NCI-H748 treated with DMSO at 0.1 percent for 48 hours (cell line): ENCODE data around the gene ELMO3.

Experiments used
- DNase-seq: peaks from one replicate; lab custom pipeline; 2025; lab: John Stamatoyannopoulos, UW

Gene ELMO3

DNA sequence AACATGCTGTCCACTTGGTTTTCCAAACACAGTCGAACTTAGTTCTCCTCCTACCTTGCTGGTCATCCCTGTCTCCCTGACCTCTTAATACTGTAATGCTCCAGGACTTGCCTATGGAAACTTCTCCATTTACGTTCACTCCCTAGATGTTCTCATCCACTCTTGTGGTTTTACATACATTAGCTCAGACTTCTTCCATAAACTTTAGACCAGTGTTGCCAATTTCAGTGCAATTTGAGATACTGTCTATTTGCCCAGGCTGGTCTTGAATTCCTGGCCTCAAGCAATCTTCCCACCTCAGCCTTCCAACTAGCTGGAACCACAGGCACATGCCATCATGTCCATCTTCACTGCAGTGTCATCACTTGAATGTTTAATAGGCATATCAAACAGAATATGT, 16.6 kb upstream of the ELMO3 start:
- no peak for DNase-seq

DNA sequence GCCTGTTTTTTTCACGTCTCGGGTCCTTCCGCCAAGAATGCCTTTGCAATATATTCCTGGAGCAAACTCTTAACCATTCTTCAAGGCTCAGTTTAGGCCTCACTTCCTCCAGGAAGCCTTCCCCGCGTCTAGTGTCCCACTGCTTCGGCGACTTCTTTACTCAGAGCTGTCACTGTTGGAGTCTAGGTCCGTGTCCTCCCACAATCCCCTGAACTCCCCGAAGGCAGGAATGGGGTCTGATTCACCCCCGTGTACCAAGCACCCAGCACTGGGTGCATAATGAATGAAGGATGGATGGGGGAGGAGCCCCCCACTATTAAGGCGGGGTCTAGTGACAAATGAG, 15.7 kb upstream of the ELMO3 start:
- no peak for DNase-seq

DNA sequence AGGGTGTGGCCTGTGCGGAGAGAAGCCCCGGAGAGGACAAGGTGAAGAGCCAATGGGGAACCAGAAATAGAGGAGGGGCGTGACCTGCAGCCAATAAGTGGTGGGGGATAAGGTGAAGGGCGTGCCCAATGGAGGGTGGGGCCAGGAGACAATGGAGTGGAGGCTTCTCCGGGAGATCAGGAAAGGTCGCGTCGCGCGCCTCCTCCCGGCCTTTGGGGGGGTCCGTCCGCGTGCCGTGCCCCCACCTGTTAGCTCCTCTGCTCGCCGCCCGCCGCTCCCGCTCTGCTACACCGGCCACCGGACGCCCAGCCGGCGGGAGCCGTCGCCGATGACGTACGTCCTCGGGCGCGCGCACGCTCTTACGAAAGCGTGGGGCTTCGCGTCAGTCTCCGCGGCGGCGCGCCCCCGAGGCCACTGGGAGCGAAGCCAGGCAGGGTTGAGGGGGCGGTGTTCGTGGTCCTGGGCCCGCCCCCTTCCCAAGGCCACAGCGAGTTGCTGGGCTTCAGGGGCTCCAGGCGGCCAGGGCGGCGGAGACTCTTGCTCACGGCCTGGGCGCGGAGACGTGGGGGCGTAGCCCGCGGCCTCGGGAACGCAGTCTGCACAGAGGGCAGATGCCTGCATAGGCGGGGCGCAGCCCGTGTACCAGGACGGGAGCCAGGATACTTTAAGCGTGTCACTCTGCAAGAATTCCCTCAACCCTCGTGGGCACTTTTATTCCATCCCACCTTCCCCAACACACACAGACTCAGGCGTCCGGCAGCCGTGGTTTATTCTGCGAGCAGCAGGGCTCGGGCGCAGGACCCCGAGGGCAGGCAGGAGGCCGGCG, 15.1 kb upstream of the ELMO3 start, which contains the start of gene MATCAP1:
MATCAP1 (minus strand) TSS at position 337 of the 826 bp plus-strand sequence. CDS start 3,353 bp downstream, outside the sequence.
- peak; percentile 95 for DNase-seq

DNA sequence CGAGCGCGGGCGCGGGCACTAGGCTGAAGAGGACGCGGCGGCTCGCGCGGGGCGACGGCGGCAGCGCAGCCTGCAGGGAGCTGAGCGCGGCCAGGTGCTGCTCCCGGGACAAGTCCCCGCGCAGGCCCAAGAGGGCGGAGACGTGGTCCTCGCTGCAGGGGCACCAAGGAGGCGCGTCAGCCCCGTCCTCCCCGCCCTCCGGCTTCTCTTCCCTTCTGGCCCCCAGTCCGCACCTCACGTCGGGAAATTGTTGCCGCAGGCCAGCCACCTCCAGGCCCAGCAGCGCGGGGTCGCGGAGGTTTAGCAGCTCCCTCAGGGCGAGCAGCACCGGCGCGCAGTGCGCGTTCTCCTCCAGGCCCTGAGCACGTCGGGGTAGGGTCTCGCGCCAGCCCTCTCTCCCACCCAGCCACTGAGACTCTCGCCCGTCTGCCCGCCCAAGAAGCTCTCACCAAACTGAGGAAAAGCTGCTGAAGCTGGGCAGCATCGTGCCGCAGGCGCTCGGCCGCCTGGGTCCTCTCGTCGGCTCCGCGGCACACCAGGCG, 14.4 kb upstream of the ELMO3 start:
- no peak for DNase-seq

DNA sequence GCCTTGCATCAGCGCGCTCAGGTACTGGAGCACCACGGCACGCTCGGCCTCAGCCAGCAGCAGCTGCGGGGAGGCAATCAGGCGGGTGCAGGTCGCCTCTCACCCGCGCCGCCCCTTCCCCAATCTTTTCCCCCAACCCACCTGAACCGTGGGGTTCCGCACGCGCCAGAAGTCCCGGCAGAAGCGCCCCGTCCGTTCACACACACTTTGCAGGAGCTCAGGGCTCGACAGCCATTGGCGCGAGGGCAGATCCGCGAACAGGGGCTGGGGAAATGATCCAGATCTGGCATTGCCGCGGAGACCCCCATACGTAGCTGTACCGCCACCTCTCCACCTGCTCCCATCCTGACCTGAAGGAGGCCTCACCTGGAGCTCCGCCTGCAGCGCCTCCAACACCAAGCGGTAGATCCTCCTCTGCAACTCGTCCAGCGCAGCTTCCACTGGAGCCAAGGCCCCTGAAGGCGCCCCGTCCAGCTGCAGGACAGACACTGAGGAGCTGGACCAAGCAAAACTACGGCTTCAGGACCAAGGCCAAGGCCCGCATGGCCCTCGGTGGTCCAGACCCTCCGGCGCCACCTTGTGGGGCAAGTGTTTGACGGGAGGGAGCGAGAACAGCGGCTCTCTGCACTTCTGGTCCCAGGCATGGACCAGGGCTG, 13.8 kb upstream of the ELMO3 start:
- peak; percentile 15 for DNase-seq

DNA sequence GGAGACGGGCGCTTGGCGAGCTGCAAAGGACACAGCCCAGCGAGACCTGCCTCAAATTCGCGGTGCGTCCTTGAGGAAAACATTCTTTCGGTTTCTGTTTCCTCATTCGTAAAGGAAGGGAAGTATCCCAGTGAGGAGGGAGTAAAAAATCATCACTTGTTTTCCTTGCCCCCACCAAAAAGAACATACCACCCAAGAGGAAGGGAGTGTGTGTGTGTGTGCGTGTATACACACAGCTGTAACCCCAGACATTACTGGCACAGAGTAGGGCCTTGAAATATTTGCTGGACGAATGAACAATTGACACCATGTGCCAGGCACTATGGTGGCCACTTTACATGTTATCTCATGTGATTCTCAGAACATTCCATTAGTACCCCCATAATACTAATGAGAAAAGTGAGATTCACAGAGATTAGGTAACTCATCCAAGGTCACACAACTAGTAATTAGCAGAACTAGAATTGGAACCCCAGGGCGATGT, 13.2 kb upstream of the ELMO3 start:
- no peak for DNase-seq

DNA sequence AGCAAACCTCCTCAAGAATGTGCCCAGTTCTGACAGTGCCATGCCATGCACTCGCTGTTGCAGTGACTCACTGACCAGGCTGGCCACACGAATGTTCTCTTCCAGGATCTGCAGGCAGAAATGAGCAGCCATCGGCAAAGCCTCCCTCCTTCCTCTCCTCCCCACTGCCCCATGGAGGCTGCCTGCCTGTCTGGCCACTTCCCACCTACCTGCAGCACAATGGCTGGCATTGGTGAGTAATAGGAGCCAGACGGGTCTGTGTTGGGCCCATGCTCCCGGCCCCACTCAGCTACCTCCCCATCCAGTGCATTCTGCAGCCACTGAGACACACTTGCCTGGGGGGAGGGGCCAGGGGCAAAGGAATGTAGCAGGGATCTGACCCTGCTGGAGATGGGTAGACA, 12.4 kb upstream of the ELMO3 start:
- no peak for DNase-seq

DNA sequence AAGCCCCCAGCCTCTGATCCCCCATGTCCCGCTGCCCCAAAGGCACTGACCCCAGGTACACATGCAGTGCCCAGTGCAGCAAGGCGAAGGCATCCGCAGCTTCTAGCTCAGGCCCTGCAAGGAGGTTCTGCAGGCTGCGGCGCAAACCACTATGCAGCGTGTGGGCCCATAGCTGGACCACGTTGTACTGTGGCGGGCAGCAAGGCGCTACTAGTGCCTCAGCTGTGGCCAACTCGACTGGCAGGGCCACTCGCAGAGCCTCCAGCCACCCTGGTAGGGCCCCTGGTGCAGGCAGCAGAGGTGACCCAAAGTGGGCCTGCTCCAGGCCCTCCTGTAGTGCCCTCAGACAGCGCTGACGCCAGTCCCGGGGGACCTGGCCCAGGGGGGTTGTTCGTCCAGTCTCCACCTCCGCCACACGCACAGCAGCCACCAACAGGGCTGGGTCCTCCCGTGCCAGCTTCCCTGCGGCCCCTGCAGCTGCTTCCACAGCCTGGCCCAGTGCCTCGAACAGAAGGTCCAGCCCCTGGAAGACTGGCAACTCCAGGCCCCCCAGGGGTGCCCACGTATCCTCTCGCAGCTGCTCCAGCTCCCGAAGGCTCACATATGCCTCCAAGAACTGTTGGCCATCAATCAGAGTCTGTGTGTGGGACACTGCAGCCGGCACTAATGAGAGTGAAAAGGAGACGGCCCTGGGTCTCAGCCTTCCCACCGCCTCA, 11.6 kb upstream of the ELMO3 start:
- no peak for DNase-seq

DNA sequence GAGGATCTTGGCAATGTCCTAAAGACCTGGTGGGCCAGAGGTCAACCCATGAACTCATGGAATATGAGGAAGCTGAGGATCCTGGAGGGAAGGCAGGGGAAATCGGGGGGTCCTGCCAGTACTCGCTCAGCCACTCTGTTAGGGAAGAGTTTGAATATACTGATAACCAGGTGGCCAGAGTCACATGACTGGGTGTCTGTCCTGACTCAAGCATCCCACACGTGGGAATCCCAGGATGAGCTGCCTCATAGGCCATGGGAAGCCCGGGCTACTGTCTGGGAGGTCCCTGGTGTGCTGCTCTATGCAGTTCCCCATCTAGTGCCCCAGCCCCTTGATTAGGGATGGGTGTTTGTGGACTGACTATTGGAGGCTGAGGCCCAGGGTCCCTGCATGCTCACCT, 10.6 kb upstream of the ELMO3 start:
- no peak for DNase-seq

DNA sequence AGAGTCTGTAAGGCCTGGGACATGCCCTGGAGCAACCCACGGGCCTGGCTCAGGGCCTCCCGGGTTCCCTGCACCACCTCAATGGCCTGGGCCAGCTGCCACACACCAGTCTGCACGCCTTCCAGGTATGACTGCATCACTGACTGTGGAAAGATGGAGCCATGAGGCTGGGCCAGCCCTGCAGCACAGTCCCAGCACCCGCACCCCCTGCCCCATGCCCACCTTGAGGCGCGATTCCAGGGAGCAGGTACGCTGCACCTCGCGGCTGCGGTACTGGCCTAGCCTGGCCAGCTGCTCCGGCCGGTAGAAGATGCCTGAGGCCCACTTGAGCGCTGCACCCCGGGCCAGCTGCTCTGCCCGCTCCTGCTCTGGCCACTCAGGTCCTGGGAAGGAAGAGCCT, 10.1 kb upstream of the ELMO3 start:
- no peak for DNase-seq

DNA sequence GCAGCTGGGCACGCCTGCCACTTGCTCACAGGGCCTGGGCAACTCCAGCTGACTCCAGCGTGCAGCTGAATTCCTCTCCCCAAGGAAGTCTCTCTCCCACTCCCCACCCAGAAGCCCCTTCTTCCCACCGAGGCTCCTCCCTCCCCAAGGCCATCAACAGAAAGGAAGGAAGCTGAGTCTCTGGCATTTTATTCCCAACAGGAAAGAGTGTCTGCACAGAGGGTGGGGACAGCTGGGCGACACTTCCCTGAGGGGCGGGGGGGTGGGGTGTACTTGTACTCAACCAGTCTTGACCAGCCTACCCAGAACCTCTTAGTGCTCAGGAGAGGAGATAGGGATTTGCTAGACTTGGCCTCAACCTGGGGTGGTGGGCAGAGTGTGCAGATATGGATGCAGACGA, 8.9 kb upstream of the ELMO3 start, which contains the start of gene EXOC3L1:
EXOC3L1 (minus strand) TSS at position 96 of the 400 bp plus-strand sequence. CDS start 460 bp downstream, outside the sequence.
- no peak for DNase-seq

DNA sequence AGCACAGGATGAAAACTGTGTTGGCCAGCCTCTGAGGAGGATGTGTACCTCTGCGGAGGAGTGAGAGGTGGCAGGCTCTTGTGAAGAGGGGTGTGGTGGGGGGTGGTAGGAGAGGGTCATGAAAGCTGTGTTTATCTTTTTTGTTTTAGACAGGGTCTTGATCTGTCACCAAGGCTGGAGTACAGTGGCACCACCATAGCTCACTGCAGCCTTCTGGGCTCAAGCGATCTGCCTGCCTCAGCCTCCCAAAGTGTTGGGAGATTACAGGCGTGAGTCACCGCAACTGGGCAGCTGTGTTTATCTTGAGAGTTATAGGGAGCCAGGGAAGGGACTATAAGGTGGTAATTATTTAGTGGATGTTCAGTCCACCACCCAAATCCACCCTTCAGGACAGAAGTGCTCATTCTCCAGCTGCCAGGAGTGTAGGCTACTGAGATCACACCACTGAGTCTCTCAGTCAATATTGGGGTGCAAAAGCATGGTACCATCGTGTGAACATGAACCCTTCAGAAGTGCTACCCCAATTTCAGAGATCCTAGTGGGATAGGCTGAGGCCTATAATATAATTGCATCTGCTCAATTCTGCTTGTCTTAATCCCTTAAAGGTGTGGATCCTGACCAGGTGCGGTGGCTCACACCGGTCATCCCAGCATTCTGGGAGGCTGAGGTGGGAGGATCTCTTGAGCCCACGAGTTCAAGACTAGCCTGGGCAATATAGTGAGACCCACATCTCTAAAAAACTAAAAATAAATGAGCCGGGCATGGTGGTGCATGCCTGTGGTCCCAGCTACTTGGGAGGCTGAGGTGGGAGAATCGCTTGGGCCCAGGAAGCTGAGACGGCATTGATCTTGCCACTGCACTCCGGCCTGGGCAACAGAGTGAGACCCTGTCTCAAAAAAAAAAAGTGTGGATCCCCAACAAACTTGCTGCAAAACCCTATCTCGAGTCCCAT, 8.2 kb upstream of the ELMO3 start:
- DNase-seq = no peak

DNA sequence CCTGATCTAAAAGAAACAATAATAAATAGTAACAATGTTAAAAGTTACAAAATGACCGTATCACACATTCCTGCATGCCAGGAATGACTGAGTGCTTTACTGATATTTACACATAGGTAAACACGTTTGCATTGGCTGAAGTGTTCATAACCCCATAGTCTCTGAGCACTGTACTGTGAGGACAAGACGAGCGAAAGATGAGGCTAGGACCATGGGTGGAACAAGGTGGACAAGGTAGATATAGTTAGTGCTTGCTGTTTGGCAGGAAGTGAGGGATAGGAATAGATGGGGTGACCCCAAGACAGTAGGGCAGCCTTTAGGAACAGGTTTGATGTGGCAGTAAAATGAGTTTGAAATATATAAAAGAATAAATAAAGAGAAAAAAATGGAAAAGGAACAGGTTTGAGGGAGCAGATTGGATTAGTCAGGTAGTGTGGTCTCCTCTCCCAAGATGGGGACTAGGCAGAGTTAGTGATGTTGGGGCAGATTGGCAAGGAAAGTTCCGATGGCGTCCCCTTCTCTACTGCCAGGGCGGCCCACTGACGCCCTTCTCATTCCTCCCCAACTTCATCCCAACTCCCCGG, 7.4 kb upstream of the ELMO3 start:
- no peak for DNase-seq

DNA sequence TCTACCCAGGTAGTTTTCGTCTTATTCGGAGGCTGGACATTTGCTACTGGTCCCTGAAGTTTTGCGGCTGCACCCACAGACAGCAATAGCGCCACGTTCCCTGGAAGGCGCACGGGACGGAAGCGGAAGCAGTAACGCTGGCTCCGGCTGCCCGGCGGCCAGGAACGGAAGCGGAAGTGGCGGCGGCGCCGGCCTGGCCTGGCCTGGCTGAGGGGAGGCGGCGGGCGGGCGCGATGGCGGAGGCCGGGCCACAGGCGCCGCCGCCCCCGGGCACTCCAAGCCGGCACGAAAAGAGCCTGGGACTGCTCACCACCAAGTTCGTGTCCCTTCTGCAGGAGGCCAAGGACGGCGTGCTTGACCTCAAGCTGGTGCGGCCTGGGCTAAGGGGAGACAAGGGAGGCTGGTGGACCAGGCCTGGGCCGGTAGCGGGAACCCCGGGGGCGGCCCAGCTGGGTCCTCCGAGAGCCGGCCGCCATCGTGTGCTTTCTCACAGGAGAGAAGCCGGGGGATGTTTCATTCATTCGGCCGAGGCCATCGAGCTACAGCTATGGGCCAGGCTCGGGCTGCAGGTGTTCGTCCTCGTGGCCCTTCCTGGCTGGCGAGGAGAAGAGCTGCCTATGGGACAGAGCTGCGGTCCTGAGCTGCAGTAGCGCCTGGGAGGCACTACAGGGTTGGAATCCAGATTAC, 6.8 kb upstream of the ELMO3 start, which contains the start of gene E2F4:
E2F4 (plus strand) TSS at position 161 of the 687 bp plus-strand sequence; CDS start at position 234, 73 bp downstream.
- peak; percentile 38 for DNase-seq

DNA sequence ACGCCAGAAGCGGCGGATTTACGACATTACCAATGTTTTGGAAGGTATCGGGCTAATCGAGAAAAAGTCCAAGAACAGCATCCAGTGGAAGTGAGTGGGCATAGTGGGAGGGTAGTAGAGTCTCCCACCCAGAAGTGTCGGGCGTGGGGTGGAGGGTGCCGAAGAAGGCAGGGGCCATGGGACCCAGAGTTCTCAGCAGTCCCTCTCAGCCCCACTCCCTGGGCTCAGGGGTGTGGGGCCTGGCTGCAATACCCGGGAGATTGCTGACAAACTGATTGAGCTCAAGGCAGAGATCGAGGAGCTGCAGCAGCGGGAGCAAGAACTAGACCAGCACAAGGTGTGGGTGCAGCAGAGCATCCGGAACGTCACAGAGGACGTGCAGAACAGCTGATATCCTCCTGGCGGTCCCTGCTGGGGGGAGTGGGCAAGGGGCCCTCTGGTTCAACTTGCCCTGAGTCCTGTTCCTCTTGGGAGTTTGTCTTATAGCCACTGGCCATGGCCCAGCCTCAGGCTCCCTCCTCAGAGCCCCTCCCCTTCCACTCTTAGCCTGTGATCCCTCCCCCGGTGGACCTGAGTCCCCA, 6.1 kb upstream of the ELMO3 start:
- no peak for DNase-seq

DNA sequence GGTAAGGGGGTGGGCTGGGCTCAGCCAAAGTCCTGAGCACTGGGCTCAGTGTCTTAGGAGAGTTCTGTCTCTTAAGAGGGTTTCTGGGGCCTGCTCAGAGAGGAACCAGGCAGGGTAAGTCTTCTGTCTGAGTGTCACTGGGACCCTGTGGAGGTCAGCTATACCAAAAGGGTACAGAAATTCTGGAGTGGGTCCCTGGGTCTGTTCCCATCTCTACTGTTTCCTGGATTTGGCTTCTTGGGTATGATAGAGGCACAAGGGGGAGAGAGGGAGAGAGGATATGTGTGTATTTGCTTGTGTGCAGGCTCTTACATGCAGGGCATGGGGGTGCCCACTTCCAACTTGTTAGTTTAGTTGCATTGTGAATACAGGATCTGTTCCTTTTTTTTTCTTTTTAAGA, 5.4 kb upstream of the ELMO3 start:
- no peak for DNase-seq

DNA sequence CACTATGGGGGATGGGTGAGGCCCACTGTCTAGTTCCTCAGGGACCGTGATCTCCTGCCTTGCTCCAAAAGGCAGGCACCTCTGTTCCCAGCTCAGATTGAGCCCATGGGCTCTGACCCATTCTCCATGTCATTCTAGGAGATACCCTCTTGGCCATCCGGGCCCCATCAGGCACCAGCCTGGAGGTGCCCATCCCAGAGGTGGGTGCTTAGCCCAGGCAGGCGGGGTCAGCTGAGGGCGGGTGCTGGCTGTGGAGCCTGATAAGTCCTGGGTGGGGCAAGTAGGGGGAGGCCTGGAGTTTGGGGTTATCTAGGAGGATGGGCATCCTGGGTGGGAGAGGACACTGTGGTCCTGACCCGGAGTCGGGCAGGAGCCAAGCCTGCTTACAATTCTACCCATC, 4.7 kb upstream of the ELMO3 start:
- DNase-seq = no peak

DNA sequence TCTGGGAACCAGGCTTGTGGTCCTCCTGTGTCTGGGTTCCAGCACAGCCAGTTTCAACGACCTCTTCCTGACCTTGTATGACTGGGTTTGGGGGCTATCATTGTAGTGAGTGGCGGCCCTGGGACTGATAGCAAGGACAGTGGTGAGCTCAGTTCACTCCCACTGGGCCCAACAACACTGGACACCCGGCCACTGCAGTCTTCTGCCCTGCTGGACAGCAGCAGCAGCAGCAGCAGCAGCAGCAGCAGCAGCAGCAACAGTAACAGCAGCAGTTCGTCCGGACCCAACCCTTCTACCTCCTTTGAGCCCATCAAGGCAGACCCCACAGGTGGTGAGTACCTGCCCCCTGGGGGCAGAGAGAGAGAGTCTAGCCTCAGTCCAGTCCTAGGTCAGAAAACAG, 3.3 kb upstream of the ELMO3 start:
- no peak for DNase-seq

DNA sequence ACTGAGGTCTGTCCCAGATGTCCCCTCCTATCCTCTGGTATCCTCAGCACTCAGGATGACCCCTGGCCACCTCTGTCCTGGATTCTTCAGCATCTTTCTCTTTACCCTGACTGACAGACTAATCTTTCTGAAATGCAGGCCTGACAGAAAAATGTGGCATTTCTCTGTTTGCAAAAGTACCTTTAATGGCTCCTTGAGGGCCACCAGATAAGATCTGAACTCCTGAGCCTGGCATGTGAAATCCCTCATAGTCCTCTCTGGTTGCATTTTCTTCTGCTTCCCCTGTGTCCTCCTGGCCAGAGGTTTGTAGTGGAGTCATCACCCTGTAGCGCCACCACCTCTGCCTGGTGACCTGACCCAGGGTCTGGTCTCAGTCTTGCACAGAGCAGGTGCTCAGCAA, 2.0 kb upstream of the ELMO3 start:
- no peak for DNase-seq

DNA sequence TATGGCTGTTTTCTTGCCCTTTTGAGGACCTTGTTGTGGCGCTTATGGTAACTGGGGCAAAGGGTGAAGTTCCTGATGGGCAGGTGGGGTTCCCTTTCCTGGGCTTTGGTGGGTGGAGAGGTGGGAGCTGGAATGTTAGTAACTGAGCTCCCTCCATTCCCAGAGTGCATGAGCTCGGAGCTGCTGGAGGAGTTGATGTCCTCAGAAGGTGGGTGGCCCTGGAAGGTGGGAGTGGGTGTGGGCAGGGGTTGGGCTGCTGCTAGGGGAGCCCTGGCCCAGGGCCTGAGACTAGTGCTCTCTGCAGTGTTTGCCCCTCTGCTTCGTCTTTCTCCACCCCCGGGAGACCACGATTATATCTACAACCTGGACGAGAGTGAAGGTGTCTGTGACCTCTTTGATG, 1.2 kb upstream of the ELMO3 start:
- no peak for DNase-seq
